ENCODE measurements around the gene STK32C.

The STK32C gene

DNA sequence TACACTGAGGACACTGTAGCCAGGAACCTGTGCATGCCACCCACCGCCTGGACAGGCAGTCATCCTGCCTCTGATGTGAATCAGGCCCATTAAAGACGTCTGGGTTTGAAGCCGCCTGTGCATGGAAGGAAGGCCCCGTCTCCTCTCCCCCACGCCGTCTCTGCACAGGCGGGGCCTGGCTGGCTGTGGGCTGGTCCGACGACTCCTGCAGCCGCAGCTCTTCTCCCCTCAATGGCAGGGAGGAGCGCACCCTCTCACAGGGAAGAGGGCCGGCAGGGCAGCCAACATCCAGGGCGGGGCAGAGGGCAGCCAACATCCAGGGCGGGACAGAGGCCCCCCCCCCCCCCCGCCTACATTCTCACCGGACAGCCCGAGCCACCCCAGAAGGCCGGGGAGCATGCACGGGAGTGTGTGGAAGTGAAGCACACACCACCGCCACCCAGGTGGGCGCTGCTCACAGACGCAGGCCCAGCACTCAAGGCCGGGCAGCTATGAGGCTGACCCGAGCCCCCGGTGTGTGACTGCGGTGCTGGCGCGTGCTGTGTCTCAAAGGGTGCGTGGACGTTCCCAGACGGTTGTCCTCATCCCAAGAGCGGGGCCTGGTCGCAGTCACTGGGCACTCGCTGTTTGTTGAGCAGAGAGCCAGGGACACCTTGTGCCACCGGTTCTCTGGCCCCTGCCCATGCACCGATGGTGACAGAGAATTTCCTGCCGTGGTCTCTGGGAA, 101.9 kb downstream of the STK32C start:
- no peak for DNase-seq

DNA sequence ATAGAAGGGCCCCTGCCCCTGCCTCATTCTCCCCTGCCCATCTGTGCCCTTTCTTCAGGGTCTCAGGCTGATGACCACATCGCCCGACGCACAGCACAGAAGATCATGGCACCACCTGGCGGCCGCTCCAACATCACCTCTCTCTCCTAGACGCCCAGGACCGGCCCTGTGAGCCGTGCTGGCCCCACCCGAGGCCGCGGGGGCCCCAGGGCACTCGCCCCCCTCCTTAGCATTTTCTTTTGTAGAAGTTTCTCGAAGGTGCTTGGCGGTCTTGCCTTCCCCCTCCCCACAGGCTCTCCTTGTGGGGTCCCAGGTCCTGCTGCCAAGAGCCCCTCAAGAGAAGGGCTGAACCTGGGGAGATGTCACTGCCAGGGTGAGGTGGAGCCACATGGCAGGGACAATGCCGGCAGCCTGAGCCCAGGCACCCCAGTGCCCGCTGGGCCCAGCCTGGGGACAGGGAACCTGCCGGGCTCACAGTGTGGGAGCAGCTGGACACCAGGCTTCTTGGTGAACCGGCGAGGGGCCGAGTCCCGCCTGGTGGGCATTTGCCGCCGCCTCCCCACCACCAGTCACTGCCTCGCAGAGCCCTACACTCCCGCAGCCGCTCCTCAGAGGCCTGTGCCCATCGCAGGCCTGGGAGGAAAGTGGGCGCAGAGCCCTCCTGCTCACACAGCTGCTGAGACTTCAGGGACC, 102.8 kb downstream of the STK32C start:
- DNase-seq, result no peak

DNA sequence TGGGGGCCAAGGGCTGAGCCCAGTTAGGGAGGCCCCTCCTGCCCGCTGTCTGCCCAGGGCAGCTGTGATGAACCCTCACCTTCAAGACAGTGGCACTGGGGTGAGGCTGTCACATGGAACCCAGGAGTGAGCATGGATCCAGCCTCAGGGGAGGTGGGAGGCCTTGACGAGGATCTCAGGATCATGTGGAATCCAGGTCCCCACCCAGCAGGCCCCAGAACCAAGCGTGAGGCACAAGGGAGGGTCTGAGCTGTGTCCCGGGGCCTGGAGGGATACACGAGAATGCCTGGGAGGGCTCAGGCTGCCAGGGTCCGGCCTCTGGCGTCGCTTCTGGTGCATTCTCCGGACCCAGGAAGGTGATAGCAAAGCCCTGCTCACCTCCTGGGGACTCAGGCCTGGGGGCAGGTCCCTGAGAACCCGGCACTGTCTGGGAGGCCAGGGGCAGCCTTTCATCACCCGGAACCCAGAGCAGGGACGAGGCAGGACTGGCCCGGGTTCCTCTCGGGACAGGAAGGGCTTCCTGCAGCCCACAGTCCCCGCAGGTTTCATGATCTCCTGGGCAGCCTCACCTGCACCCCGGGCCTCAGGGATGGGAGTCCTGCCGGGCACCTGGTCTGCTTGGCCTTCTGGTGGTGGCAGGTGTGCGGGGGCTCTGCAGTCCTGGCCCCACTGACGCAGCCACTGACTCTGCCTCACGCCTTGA, 103.5 kb downstream of the STK32C start:
- DNase-seq, result no peak

DNA sequence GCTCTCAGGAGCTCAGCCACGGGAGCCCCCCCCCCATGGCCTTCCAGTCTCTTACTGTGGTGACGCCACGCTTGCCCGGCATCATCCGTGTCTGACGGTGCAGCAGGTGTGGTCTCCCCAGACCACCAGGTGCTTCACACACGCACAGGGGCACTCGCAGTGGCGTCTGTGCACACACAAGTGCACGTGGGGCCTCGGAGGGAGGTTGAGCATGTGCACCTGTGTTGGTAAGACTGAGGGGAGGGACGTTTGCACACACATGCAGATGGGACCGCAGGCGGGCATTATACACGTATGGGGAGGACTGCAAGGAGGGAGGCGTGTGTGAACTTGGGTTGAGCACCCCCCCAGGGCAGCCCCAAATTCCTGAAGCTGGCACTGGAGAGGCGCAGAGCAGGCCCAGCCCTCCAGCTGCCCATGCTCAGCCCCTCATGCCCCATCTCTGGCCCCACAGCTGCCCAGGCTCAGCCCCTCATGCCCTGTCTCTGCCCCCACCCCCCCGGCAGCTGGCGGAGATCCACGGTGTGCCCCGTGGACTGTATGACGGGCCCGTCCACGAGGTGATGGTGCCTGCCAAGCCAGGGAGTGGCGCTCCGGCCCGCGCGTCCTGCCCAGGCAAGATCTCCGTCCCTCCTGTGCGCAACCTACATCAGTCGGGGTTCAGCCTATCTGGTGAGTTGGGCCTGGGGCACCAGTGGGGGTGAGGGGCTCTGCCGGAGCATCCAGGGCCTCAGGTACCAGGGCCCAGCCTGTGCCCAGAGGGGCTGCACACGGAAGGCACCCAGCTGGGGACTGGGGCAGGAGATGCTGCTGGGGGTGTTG, 104.3 kb downstream of the STK32C start:
- no peak for DNase-seq

DNA sequence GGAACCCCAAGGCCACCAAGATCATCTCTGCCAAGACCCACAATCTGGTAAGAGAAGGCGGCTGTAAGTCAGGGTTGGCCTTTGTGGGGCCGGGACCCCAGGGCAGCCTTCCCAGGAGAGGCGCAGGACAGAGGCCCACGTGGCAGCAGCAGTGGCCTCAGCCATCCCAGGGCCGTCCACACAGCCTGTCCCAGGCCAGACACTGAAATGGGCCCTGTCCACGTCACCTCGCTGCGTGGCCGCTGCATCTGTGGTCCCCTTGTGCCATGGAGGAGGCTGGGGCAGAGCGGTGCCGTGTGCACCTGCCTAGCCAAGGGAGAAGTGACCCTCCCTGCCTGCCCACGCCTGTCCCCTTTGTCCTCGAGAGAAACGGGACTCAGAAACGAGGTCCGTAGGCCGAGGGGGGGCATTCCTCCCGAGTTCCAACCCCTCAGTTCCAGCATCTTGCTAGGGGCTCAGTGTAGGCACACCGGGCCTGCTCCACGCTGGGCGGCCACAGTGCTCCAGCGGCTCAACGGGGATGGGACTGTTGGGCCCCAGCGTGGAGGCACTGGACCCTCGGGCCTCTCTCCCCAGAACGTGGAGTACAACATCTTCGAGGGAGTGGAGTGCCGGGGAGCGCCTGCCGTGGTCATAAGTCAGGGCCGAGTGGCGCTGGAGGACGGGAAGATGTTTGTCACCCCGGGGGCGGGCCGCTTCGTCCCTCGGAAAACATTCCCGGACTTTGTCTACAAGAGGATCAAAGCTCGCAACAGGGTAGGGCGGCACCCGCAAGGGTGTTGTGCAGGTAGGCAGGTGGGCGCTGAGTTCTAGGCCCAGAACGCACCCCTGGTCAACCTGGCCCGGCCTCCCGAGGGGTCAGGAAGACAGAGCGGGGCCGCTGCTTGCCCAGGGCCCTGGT, 105.4 kb downstream of the STK32C start:
- DNase-seq, result no peak

DNA sequence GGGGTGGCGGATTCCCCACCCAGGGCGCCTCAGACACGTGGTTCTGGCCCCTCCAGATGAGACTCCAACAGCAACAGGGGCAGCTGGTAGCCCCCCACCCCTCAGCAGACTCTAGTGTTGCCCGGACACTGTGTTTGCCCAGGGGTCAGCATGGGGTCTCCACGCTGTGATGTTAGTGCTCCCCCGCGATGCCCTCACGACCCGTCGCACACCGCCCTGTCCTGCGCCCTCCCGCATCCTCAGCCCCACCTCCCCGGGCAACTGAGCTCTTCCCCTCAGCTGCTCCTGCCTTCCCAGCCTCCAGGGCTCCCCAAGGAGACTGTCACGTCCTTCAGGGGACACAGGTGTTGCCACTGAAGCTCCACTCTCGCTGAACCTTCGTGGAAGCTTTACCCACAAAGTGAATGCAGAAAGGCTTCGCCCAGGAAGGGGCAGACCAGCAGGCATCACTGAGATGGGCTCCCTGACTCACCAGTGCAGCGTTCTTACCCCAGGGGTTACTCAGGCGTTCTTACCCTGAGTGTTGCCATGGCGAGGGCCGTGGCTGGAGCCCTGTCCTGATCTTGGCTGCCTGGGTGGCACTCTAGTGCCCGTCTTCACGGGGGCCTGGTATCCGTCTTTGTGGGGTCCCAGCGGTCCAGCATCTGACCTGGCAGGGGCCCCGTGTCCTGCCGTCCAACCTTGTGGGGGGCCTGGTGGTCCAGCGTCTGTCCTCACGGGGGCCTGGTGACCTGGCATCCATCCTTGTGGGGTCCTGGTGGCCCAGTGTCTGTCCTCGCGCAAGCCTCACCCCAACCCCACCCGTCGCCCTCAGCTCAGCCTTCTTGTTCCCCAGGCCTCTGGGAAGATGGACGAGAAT, 106.4 kb downstream of the STK32C start:
- DNase-seq, result no peak

DNA sequence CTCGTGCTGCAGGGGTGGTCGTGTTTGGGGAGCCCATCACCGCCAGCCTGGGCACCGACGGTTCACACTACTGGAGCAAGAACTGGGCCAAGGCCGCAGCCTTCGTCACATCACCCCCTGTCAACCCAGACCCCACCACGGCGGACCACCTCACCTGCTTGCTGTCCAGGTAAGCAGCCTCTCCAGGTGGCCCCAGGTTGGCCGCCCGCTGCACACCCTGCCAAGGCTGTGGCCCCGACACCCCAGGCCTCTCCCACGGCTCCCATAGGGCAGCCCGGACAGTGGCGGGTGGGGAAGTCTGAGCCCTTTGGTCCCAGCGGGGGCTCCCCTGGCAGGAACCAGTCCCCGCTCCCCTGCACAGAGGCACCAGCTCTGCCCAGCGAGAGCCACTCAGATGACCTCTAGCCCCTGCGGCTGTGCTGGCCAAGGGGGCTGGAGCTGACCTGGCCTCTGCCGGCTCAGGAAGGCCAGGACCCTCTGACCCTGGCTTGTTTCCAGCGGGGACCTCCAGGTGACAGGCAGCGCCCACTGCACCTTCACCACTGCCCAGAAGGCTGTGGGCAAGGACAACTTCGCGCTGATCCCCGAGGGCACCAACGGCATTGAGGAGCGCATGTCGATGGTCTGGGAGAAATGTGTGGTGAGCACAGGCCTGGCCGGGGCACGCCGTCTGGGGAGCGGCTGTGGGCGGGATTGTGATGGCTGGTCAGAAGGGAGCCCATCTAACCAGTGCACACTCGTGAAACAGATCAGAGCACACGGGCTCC, 107.2 kb downstream of the STK32C start:
- no peak for DNase-seq

DNA sequence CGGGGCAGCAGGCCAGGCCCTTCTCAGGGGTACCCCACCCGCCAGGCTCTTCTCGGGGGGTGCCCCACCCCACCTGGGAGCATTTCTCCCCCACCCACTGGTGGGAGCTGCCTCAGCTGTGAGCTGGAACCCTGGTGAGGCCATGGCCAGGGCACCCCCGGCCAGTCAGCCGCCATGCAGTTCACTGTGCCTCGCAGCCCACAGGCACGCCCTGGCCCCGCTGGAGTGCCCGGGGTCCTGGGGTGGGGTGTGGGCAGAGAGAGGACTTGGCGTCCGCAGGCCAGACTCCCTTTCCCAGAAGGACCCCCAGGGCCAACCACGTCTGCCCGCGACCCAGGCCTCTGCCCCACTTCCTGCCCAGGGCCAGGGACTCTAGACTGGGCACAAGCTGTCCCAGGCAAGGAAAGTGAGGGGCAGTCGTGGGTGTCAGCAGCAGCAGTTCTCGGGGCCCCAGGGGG, 107.9 kb downstream of the STK32C start:
- no peak for DNase-seq

DNA sequence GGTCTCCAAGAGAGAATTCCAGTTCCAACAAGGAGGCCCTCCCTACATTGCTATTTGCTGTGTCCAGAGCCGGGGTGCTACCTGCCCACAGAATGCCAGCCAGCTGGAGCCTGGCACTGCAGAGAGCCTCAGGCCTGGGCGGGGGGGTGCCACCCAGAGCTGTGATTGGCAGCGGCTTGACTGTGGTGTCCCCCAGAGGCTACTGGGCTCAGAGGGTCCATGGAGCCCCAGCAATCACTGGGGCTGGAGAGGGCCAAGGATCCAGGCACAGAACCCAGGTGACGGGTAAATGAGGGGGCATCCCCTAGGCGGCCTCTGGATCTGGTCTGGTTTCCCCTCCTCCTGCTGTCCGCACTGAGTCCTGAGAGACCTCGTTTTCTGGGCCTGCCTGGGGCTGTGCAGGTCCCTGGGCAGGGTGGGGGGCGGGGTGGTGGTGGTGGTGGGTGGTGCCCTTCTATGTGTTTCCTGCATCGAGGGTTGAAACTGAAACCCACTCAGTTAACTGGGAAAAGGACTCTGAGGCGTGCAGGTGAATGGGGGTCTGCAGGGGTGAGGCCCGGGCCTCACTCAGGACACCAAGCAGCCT, 108.4 kb downstream of the STK32C start:
- DNase-seq, result no peak

DNA sequence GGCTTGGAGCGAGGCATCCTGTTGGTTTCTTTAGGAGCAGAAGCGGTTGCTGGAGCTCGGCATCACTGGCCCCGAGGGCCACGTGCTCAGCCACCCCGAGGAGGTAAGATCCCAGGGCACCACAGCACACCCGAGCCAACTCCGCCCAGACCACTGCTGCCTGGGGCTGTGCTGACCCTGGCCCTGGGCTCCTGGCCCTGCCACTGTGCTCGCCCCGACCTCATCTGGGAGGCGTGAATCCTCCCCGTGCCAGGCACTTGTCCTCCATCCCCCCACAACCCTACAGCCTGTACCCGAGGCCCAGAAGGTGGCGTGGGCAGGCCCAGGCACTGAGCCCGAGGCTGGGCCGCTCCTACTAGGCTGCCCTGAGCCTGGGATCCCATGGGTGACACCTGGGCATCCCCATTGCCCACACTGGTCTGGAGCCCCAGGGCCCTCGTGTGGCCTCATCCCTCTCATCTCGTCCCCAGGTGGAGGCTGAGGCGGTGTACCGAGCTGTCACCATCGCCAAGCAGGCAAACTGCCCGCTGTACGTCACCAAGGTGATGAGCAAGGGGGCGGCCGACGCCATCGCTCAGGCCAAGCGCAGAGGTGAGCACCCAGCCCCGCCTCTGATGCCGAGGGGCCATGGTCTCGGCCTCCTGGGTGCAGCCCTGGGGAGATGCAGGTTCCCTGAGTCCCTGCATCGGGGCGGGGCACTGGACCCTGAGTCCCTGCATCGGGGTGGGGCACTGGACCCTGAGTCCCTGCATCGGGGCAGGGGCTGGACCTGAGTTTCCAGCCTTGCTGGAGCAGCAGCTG, 109.2 kb downstream of the STK32C start:
- no peak for DNase-seq

DNA sequence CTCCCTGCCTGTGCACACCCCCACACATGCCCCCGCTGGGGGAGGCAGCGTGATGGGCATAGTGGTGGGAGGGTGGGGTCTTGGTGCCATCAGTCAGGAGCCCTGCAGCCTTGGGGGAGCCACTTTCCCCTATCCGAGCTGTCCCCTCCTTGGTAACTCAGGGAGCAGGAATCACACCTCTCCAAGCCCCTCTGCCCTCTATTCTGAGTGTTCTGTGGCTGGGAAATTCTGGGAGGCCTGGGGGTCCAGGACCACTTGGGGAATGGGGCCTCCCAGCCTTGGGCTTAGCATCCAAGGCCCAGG, 109.7 kb downstream of the STK32C start:
- no peak for DNase-seq

DNA sequence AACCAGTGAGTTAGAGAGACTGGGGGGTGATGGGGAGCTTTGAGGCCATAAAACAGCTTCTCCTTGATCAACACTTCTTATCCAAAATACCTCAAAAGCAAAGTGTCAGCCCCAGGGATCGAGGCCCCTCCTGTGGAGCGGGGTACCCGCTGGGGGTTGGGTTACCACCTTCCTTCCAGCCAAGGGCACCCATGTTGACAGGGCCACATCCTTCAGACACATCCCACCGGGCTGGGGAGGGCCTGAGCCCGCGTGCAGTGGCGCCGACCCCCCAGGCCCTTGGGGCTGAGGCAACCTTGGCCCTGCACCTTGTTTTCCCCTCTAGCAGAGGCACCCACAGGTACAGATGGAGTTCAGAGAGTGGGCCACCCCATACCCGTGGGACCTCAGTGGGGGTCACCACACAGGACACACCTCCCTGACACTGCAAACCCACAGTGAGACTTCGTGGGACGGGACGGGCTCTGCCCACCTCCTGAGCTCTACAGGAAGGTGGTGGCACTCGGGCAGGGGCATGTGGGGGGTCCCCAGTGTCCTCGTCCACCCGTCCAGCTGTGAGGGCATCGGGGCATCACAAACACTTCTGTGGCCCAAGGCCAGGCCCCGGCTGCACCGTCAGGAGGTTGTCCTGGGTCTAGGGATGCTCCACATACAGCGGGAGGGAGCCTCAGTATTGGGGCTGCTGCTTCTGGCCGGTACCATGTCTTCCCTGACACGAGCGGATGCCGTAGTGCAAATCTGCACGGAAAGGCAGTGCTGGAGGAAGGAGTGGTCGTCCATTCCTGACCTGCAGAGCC, 110.3 kb downstream of the STK32C start:
- no peak for DNase-seq

DNA sequence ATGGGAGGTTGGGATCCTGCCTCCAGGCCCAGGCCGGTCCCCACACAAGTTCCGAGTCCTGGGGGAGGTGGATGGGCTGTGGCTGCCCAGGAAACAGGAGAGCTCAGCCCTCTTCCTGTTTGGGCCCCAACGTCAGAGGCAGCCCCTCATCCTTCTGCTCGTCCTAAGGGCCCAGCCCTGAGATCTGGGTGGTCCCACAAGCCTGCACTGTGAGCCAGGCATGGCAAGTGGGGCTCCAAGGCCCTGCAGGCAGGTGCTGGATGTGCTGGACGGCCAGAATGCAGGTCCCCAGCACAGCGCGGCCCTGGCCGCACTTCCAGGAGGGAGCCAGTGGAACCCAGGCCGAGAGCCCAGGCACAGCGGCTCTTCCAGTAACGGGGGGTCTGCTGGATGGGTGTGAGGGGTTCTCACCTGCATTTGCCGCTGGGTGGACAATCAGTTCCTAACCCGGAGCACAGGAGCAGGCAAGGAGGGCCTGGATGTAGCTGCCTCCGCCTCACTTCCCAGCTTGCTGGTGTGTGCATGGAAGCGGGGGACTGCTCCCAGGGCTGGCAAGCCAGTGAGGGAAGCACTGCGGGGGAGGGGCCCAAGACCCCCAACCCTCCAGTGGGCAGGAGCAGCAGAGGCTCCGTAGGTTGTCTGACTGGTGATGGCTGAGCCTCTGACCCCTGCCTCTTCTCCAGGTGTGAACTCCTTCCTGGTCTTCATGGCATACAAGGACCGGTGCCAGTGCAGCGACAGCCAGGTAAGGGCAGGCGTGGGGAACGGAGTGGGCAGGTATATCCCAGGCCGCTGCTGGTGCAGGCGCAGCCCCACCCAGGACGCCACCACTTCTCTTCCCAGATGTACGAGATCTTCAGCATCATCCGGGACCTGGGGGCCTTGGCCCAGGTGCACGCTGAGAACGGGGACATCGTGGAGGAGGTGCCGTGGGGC, 111.3 kb downstream of the STK32C start:
- no peak for DNase-seq

DNA sequence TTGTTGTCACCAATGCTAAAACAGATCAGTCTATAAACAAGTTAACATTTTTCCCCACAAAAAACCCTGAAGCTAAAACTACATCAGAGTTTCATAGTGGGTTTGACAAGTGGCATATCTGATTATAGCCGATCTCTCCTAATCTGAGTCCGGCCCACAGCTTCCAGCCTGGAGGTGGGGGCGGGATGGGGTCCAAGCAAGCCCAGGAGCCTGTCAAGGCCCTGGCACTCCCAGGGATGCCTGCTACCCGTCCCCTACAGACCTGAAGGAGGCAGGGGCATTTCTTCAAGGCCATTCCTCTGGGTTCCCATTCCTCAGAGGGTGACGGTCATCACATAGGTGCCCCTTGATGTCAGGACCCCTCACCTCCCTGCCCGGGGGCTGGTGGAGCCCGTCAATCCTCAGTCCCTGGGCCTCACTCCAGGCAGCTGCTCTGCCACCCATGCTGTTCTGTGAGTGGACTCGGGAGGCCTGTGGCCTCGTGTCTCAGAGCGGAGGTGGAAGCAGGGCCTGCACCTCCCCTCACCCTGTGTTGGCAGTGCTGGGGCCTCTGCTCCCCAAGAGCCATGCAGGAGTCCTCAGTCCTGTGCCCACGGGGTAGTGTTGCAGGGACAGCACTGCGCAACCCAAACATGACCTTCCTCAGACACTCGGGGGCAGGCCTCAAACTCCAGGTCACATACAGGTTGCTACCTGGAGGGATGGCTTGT, 112.2 kb downstream of the STK32C start:
- DNase-seq, result no peak

DNA sequence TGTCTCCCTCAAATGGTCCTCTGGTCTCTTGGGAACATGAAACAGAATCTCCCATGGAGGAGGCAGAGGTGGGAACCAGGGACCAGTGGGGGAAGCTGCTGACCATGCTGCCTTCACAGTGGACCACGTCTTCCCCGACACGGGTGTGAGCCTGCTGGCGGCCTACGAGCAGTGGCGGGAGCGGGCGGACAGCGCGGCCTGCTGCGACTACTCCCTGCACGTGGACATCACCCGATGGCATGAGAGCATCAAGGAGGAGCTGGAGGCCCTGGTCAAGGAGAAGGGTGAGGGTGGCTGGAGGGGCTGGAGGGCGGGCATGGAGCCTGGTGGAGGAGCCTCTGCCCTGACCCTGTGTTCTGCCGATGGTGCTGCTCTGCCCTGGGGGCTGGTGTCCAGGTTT, 113.0 kb downstream of the STK32C start:
- DNase-seq, result no peak

DNA sequence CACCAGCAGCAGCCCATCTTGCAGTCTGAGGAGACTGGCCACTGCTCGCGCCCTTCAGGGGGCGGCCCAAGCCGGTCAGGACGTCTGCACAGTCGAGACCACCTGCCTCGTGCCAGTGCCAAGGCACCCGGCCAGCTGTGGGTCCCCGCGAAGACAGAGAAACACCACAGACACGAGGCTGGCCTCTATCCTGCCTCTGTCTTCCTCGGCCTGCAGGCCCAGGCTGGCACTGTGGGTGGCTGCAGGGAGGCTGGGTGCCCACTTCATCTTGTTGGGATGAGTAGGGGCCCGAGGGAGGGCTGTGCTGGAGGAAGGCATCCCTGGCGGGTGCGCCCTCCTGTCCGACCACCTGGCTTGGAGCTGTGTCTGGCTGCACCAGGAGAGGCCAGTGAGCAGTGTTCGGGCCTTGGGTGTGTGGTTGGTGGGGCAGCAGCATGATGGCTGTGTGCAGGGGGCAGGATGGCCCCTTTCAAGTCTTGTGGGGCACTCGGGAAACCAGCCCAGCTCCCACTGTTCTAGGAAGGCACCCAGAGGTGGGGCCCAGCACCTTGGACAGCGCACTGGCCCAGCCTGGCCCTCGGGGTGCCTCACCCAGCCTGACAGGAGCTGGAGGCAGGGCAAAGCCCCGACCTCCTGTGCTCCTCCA, 113.7 kb downstream of the STK32C start:
- no peak for DNase-seq

Data from NCI-H748 treated with DMSO at 0.1 percent for 48 hours (cell line).